NCI-H1694 treated with DMSO at 0.1 percent for 48 hours (cell line): ENCODE data around the gene IRF2BPL.
A peak's percentile ranks its signal among the peaks of the same experiment; 100 is the strongest.
"Not testable (repeated sequence)": the region's sequence is repeated elsewhere in the genome, so short reads cannot be mapped to it uniquely, and the experiment has no call there.

Experiments
- DNase-seq: peaks from one replicate; lab custom pipeline; 2025; lab: John Stamatoyannopoulos, UW

Gene IRF2BPL

GRCh38 chr14:77033622-77034589 lies 5.4 kb upstream of the IRF2BPL start:
- DNase-seq = peak; percentile 76

GRCh38 chr14:77032844-77033621 lies 4.5 kb upstream of the IRF2BPL start:
- peak; percentile 97 for DNase-seq

- peak; percentile 75 for DNase-seq
These were observed 4.0 kb upstream of the IRF2BPL start for GRCh38 chr14:77032491-77032843.

GRCh38 chr14:77031759-77032490 lies 3.4 kb upstream of the IRF2BPL start:
- DNase-seq = peak; percentile 63

GRCh38 chr14:77027538-77028383 lies 747 bp downstream of the IRF2BPL start:
- DNase-seq = peak; percentile 35

- peak; percentile 52 for DNase-seq
These were observed 1.5 kb downstream of the IRF2BPL start for GRCh38 chr14:77026930-77027537.

- no peak for DNase-seq
These were observed 2.2 kb downstream of the IRF2BPL start for GRCh38 chr14:77026166-77026929.

- no peak for DNase-seq
These were observed 2.8 kb downstream of the IRF2BPL start for GRCh38 chr14:77025744-77026165.

GRCh38 chr14:77024171-77024691 lies 4.3 kb downstream of the IRF2BPL start:
- DNase-seq = peak; percentile 56

GRCh38 chr14:77023001-77023996 lies 5.2 kb downstream of the IRF2BPL start:
- DNase-seq = peak; percentile 85

GRCh38 chr14:77022236-77022852 lies 6.2 kb downstream of the IRF2BPL start:
- DNase-seq = peak; percentile 57

GRCh38 chr14:77021424-77021823 lies 7.1 kb downstream of the IRF2BPL start:
- not testable (repeated sequence) for DNase-seq

GRCh38 chr14:77018785-77019184 lies 9.7 kb downstream of the IRF2BPL start:
- no peak for DNase-seq

- no peak for DNase-seq
These were observed 10.8 kb downstream of the IRF2BPL start for GRCh38 chr14:77017666-77018065.

- DNase-seq = no peak
These were observed 13.8 kb downstream of the IRF2BPL start for GRCh38 chr14:77014734-77015133.

- no peak for DNase-seq
These were observed 14.4 kb downstream of the IRF2BPL start for GRCh38 chr14:77014004-77014604.

- DNase-seq = no peak
These were observed 16.2 kb downstream of the IRF2BPL start for GRCh38 chr14:77012193-77012765.
